Cardiac muscle cell (in vitro differentiated cells and primary cell): ENCODE data around the gene AGAP1. TPM values are rescaled to one million over a fixed set of nuclear protein-coding genes. Genes with fewer than 3 reads are reported as not detected.
A peak's percentile ranks its signal among the peaks of the same experiment; 100 is the strongest.

Experiments
- DNase-seq, 2 donors: peaks; one replicate each; pipeline versions ENCODE4 v3.0.0 to v3.0.0-alpha.2; 2010 to 2017; ENCODE audit warnings: low read depth in 1 of 2, low spot score in 1 of 2
- H3K27ac ChIP-seq: fragments of 200-600 bp; sonication (generic); 2 replicates; pipeline ENCODE4 v1.5.1; 2016
- H3K27me3 ChIP-seq: fragments of 200-600 bp; sonication (generic); 2 replicates; pipeline ENCODE4 v1.6.0; 2016; ENCODE audit warnings: control low read depth
- H3K36me3 ChIP-seq: fragments of 200-600 bp; sonication (generic); 2 replicates; pipeline ENCODE4 v1.5.1; 2016; ENCODE audit warnings: control low read depth
- H3K4me1 ChIP-seq: fragments of 200-600 bp; sonication (generic); 2 replicates; pipeline ENCODE4 v1.8.1; 2017; ENCODE audit warnings: low read depth, mild to moderate bottlenecking, mixed run types
- H3K4me3 ChIP-seq: fragments of 200-600 bp; sonication (generic); 2 replicates; pipeline ENCODE4 v1.5.1; 2016; ENCODE audit warnings: mild to moderate bottlenecking
- H3K9me3 ChIP-seq: fragments of 200-600 bp; sonication (generic); 2 replicates; pipeline ENCODE4 v1.5.1; 2017; ENCODE audit warnings: low read depth, mild to moderate bottlenecking, control low read depth
- CTCF ChIP-seq: IDR thresholded peaks from 2 replicates; pipeline ENCODE4 v1.5.1; 2012; ENCODE audit warnings: low read depth, mild to moderate bottlenecking, low read length
- polyA plus RNA-seq: library from polyadenylated mRNA; unstranded; fragments of >200 nt; fragmentation: Nextera tagmentation; extraction: Ambion mirVana; gene quantifications from 2 replicates; pipeline ENCODE4 v1.2.1, GENCODE V29; 2016
- total RNA-seq: library from RNA; depleted of rRNA; stranded (reverse); fragments of >200 nt; gene quantifications from 2 replicates; pipeline ENCODE4 v1.2.3, GENCODE V29; 2016

Gene AGAP1
- total and polyA plus RNA-seq, 2 experiments from 2014 or later, result 8.6 to 38.2 TPM

- no peak overlapping the region for H3K27ac ChIP-seq
- no peaks in the 10 kb centered on the region for H3K27me3 ChIP-seq
- TF ChIP-seq CTCF, result no peak
- no peaks in the 10 kb centered on the region for H3K9me3 ChIP-seq
- no peak for DNase-seq
- no peaks in the 10 kb centered on the region for H3K4me1 ChIP-seq
- no peaks in the 10 kb centered on the region for H3K36me3 ChIP-seq
- no peak overlapping the region for H3K4me3 ChIP-seq
Observed at GRCh38 chr2:235462415-235462790, 31.4 kb upstream of the AGAP1 start.

- Histone ChIP-seq H3K27ac (no peak overlapping the region), H3K4me1 (no peaks in the 10 kb centered on the region), H3K27me3 (no peaks in the 10 kb centered on the region), H3K36me3 (no peaks in the 10 kb centered on the region), H3K4me3 (no peak overlapping the region), H3K9me3 (no peaks in the 10 kb centered on the region)
- TF ChIP-seq CTCF, result no peak
- DNase-seq, result peak; percentile 37 to 66
Observed at GRCh38 chr2:235463893-235464292, 29.9 kb upstream of the AGAP1 start.

GRCh38 chr2:235467588-235467987 lies 26.3 kb upstream of the AGAP1 start:
- H3K4me1 ChIP-seq, result no peaks in the 10 kb centered on the region
- peak in 1 of 2 donors; percentile 73 for DNase-seq
- TF ChIP-seq CTCF, result no peak
- no peaks in the 10 kb centered on the region for H3K27me3 ChIP-seq
- no peak overlapping the region for H3K4me3 ChIP-seq
- no peak overlapping the region for H3K27ac ChIP-seq
- no peaks in the 10 kb centered on the region for H3K36me3 ChIP-seq
- no peaks in the 10 kb centered on the region for H3K9me3 ChIP-seq

- TF ChIP-seq CTCF, result no peak
- peak in 1 of 2 donors; percentile 84 for DNase-seq
Observed at GRCh38 chr2:235468978-235469655, 24.7 kb upstream of the AGAP1 start.

GRCh38 chr2:235471186-235471747 lies 22.6 kb upstream of the AGAP1 start:
- Histone ChIP-seq H3K27ac (no peak overlapping the region), H3K4me3 (no peak overlapping the region), H3K9me3 (no peaks in the 10 kb centered on the region), H3K4me1 (no peaks in the 10 kb centered on the region), H3K27me3 (no peaks in the 10 kb centered on the region), H3K36me3 (no peaks in the 10 kb centered on the region)
- DNase-seq, result no peak
- TF ChIP-seq CTCF, result no peak

More at GRCh38 chr2:235468978-235469655, 24.7 kb upstream of the AGAP1 start:
- no peaks in the 10 kb centered on the region for H3K27me3 ChIP-seq
- H3K36me3 ChIP-seq, result no peaks in the 10 kb centered on the region
- H3K4me3 ChIP-seq, result no peak overlapping the region
- H3K9me3 ChIP-seq, result no peaks in the 10 kb centered on the region
- H3K4me1 ChIP-seq, result no peaks in the 10 kb centered on the region
- H3K27ac ChIP-seq, result no peak overlapping the region
